GM21825 (cell line): Measurements from ENCODE around the gene ARHGAP4.

ENCODE experiments used
- ATAC-seq: cut with Tn5 transposase; IDR thresholded peaks from one replicate; pipeline ENCODE4 v1.9.1; 2021; ENCODE audit warnings: mild to moderate bottlenecking, moderate library complexity; ENCODE audit not compliant: unreplicated experiment

Gene ARHGAP4

DNA sequence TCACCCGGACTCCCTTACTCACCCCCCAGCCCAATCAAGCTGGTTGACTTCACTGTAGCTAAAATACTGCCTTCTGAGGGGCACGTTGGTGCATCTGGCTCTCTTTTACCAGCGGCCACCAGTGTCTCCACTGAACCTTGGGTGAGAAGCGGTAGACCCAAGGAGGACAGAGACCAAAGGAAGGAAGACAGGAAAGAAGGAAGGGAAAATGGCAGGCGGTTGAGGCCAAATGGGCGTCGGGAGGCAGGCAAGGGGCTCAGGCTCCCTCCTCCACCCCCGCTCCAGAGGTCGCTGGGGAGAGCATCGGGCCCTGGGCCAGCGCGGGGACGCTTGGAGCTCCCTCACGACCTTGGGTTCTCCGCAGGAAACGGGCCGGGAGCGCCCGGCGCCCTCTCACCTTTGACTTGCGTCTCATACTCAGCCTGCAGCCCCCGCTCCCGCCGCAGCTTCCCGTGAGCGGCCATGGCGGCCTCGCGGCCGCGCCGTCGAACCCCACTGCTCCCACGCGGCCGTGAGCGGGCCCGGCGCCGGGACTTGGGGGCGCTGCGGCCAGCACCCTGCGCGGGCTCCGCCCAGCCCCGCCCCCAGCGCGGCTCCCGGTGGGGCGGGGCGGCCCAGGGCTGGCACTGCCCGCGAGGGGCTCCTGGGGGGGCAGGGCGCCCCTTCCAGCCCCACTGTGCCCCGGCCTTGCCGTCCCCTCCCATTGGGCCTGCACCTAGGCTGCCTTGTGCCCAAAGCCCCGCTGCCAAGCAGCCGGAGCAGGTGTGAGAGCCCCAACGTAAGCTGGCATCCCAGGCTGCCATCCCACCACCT lies at the start of gene ARHGAP4:
Gene ARHGAP4 (minus strand): TSS at position 526 of the 813 bp plus-strand sequence. CDS start 62 bp downstream, at position 464.
- ATAC-seq: no peak

DNA sequence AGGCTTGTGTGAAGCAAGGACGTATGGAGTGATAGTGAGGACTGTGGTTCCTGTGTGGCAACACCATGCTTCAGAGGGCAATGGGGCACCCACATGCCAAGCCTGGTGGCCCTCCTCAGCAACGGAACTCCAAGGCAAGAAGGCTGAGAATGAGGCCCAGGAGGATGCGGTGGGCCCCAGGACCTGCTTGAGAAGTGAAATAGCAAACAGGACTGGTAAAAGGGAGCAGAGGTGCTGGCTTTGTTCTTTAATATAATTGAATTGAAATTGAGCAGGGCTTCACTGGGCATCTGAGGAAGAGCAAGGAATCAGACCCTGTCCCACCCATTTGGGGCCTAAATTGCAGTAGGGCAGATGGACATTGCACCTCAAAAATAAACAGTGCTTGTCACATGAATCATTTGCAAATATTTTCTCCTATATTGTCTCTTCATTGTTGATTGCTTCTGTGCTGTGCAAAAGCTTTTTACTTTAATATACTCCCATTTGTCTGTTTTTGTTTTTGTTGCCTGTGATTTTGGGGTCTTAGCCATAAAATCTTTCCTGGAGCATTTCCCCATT lies 48.7 kb upstream of the ARHGAP4 start:
- no peak for ATAC-seq

DNA sequence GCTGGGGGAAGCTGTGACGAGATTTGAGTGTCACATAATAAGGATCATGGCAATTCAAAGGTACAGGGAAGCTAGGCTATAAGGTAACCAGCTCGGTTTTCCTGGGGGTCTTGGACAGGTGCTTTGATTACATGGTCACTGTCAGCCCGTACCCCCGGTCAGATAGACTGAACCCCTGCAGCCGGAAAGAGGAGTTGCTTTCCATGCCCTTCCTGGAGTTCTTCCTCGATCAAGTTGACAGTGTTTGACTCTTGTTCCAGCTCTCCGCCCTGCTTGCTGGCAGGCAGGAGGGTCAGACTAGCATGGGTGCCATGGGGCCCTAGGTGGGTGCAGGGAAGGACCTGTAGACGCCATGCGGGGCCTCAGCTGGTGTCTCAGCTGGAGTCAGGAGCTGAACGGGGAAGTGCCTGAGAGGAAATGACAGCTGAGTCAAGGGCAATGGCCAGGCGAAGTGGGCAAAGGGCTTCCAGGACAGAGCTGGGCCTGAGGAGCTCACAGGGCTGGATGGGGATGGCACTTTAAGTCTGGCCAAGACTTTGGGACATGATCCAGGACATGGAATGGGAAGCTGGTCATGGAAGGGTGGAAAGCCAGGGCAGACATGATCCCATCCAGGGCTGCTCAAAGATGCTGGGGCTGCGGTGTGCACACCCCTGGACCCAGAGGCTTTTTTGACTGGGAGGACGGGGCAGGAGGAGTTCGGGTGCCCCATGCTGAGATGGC lies 48.1 kb upstream of the ARHGAP4 start:
- ATAC-seq: no peak

DNA sequence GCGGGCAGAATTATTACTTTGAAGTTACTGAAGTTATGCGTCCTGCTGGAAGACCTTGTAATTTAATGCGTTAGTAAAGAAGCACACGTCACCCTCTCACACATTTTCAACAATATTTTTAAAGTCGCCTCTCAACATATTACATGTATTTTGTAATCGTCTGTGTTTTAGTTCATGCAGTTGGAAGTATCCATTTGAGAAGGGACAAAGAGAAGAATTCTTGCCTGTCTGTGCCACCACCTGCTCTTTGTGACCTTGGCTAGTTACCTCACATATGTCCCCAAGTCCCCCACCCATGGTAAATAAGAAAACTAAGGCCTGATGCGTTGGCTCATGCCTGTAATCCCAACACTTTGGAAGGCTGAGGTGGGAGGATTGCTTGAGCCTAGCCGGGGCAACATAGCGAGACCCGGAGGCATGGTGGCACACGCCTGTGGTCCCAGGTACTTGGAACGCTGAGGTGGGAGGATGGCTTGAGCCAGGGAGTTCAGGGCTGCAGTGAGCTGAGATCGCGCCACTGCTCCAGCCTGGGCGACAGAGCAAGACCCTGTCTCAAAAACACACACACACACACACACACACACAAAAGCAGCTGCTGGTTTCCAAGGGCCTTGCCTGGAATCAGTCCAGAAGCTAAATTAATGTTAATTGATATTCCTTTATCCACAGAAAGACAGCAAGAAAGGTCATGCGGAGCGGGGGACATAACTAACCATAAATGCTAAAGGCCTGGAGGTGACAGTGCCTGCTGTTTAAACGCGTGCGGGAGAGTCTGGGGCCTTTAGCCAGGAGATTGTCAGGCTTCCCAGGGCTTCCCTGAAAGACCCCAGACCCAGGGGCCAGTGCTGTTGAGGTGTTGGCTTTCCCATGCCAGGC lies 47.3 kb upstream of the ARHGAP4 start:
- no peak for ATAC-seq

DNA sequence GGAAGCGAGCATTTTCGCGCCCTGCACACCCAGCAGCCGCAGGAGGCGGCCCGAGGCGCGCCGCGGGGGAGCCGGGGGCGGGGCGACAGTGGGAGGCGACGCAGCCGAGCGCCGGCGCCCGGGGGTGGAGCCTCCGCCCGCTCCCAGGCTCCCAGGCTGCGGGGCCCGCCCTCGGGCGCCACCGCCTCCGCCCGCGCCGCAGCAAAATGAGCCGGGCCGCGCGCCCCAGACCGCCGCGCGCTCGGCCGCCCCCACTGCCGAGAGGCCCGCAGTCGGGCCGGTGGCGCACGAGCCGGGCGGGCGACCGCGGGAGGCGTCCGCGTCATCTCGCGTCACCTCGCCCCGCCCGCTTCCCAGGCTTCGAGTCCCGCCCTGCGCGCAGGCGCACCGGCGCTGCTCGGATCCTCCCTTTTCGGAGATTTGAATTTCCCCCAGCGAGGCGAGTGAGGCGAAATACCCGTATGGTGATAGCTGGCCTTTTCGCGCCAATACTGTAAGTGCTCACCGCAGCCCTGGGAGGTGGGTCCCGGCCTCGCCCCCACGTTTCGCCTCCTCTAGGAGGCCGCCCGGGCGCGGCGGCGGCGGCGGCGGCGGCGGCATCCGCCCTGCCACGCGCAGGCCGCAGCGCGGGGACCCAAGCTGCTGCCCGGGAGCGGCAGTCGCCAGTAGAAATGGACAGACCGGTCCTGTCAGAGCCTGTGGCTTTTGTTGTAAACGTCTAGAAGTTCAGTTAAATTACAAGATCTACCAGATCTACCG lies 46.5 kb upstream of the ARHGAP4 start, which contains the start of gene TMEM187:
Gene TMEM187 (plus strand): TSS at position 387 of the 759 bp plus-strand sequence. CDS start 9,309 bp downstream, outside the sequence.
- ATAC-seq: peak; percentile 47

DNA sequence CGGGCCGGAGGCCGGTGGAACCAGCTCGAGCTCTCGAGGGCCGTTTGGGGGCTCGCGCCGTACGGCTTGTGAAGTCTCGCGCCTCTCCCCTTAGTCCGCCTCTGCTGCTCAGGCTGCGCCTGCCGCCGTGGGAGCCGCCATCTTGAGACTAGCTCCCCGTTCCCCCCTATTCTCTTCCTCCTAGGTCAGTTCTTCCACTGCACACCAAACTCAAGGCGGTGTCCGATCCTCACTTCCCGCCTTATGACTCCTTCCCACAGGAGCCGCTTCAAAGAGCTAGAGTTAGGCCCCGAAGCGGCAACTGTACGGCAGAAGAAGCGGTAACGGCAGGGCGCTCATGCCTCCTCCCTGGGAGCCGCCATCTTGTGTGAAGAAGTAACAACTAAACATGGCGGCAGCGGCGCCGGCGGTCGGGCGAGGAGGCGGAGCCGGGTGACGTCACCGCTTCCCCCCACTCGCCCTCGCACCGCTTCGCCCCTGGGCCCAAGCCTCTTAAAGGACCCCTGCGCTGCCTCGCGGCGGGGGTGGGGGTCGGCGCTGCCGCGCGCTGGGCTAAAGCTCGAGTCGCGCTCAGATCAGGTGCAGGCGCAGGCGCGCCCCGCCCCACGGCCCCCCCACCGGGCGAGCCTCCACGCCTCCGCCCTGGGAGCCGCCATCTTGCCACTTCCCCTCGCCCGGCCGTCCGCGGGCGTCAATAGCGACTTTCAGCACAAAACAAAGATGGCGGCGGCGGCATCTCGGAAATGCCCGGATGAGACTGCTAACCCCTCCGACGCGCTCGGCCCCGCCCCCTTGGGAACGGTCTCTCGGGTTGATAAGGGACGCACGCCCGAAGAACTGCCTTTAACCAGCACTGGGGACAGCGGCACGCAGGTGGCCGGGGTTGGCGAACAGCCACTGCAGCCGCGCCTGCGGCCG lies 45.6 kb upstream of the ARHGAP4 start, which contains the start of gene HCFC1:
Gene HCFC1 (minus strand): TSS at position 369 of the 918 bp plus-strand sequence. CDS start 978 bp downstream, outside the sequence.
- ATAC-seq: peak; percentile 37

DNA sequence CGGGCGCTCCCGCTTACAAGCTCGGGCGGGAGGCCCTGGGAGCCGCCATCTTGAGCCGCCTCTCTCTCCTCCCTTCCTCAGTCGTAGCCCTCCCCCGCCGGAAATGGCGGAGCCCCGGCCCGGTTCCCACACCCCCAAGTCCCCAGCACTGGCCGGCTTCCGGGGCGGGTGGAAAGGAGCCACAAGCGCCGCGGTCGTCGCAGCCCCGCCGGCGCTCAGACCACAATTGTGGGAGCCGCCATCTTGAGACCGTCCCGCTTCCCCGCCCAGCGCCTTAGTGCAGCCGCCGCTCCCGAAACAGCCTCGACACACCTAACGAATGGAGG lies 45.0 kb upstream of the ARHGAP4 start:
- peak; percentile 42 for ATAC-seq

DNA sequence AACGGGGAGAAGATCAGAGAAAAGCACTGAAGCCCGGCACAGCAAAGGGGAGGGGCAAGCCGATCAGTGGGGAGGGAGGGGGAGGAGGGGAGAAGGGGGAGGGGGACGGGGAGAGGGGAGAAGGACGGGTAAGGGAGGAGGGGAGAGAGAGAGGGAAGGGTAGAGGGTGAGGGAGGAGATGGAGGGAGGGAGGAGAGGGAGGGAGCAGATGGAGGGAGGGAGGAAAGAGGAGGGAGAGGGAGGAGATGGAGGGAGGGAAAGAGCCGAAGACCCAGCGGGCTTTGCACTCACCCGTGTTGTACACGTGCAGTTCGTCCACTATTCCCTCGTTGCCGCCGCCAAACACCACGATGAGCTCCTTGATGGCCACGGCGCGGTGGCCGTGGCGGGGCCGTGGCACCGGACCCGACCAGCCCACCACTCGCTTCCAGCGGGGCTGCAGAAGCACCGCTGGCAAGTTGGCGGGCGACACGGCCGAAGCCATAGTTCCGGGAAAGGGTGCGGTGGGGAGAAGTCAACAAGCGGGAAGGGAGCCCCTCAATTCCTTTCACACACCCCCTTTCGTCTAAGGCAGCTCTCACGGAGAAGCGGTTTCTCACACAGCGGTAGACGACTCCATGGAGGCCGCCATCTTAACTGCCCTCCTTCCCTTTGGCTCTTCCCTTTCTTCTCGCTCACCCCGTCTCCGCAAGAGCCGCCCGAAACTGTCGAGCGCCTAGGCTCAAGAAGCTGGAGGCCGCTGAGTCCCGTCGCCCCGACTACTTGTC lies 44.5 kb upstream of the ARHGAP4 start:
- ATAC-seq: peak; percentile 2

DNA sequence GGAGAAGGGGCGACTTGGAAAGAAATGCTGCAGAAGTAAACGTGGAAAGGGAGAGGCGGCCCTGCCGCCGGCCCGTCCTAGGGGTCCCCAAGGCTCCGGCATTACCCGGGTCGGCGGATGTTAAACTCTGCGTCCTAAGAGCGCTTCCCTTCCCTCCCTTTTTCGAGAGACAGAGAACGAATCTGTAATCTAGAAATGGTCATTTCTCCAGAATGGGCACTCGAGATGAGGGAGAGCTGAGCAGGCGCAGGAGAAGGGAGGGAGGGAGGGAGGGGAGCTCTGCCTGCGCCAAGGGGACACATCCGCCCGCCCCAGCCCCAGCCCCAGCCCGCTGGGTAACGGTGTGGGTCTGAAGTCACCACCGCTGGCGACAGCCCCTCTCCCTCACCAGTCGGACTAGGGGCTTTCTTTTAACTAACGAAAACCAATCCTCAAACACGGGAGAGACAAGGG lies 43.9 kb upstream of the ARHGAP4 start:
- ATAC-seq: no peak

DNA sequence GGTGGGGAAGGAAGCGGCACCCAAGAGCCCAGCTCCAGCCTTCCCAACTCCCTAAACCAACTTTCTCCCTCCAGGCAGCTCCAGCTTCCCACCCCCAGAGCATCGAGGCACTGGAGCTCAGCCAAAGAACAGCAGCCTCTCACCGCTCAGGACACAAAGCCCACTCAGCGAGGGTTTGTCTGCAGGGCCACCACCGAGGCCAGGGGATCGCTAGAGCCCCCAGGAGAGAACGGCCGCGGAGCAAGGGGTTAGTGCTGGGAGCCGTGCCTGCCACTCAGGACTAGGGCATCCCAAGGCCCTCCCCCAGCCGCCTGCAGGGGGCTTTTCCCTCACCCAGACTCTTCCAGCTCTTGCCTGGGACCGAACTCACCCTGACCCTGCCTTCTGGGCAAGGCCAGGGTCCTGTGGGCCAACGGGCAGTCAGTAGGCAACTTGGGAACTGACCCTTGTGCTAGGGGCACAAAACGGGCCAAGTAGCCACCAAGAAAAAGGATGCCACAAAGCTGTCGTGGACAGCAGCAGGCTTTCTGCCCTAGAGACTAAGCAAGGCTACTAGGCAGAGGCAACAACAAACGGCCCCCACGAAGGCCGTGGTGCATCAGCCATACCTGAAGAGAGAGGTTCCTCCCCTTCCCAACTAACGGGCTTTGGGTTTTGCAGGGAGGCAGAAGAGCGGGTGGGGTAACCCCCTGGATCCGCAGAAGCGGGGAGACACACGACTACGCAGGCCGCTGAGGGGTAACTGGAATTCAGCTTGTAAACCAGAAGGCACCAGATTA lies 43.2 kb upstream of the ARHGAP4 start:
- ATAC-seq: no peak

DNA sequence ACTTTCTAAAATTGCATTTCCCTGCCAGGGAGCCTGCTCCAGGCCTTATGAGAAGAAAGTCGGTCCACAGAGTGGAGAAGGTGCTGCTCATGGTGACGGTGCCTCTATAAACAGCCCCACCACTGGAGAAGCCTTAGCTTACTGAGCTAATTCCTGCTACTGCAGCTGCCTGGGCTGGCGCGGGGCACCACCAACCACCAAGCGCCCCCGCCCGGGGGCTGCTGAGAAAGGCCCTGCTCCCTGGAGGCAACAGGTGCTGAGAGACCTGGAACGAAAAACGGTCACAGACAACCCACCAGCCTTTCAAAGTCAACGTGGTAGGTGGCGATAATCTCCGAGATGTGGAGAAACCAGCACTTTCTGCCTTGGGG lies 42.7 kb upstream of the ARHGAP4 start:
- ATAC-seq: no peak

DNA sequence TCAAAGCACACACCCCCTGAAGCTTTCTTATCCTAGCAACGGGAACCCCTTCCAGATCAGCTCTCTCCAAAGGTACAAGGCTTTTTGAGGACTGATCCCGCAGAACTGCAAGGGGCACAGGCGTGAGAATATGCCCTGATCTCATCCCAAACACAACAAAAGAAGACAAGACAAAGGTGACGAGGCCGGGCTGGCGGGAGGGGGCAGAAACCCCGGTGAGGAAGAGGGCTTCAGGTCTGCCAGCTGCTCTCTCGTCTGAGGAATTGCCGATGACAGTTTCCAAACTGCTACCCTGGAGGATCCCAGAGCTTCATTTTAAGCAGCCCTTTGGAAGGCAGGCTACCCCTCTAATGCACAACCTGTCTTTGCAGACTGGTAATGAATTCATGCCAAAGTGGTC lies 42.2 kb upstream of the ARHGAP4 start:
- ATAC-seq: no peak

DNA sequence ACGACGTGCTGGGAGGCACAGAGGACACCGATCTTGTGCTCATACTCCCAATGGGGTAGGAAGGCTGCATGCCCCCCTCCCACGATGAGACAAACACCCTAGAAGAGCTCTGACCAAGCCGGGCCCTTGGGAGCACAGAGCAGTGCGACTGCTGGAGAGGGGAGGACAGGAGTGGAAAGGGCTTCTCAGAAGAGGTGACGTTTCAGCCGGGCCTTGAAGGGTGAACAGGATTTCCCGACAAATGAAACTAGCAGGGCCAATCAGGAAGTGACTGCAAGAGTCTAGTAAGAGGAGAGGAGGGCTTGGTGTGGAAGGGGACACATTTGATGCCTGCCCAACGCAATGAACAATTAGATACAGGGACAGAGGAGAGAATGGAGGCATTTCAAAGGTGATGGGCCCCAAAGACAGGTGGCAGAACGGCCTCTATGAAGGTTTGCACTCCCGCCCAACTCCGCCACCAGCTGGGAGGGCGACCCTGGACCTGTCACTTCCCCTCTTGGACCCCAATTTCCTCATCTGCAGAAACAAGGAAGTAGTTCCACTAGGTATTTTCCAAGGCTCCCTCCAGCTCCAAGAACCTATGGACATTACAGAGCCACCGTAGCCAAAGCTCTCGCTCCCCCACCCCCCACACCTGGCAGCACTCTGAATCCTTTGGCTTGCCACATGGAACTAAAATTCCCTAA lies 41.6 kb upstream of the ARHGAP4 start:
- ATAC-seq: no peak

DNA sequence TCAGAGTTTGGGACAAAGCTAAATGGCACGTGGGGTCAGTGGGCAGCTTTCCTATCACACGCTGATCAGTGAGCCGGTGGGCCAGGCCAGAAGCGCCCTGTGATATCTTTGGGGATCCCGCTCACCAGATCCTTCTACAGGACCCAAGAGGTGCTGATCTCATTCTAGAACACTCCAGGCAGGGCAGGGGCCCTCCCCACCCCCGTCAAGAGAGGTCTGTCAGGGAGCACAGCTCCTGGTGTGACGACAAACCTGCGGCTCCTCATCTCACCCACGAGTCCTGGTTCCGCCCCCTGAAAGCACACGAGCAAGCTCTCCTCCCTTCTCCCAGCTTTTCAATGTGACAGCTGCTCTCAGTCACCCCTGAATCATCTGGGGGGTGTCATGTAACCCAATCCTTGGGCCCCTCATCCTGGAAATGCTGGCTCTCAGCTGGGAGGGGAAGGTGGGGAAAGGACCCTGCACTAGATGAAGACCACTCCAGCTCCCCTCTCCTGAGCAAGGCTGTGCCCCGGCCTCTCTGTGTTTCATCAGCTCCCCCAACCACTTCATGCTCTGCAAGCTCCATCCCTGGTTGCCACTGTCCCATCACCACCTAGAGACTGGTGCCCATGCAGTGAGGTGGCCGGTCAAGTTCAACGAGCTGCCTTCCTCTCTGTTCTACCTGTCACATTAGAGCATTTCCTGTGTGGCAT lies 40.9 kb upstream of the ARHGAP4 start:
- no peak for ATAC-seq

DNA sequence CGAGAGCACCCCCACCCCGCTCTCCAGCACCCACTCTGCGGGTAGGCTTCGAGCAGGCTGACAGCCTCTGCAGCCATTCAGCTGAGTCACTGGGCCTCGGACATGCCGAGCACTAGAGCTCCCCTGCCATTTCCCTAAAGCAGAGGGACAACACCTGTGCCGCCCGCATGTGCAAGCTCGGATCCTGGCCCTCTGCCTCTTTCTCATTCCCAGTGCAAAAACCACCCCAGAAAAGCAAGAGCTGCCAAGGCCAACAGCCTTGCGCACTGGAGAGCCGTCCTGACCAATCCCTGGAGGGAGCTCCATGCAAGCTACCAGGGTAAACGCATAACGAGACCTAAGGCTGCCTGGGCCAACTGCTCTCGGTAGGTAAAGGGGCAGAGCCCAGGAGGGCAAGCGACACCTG lies 40.2 kb upstream of the ARHGAP4 start:
- ATAC-seq: no peak

DNA sequence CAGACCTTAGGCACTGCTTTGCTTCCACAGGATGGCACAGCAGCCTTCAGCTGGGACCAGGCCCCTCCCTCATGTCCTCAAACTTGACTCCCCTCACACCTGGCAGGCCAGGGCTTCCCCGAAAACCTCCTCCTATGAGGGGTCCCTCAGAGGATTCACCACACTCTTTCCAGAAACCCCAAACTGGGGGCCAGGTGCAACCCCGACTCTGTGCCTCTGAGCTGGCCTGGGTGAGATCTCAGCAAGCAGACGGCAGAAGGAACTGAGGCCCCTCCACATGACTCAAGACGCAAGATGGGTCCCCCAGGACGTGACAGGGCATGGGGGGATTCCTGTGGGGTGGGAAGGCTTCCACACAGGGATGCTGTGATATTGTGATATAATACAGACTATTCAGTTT lies 39.3 kb upstream of the ARHGAP4 start:
- ATAC-seq: no peak
